Neutrophil (primary cell): ENCODE data around the gene SGCA.
A peak's percentile ranks its signal among the peaks of the same experiment; 100 is the strongest.

ENCODE experiments used
- H3K27ac ChIP-seq: fragments of 200-600 bp; sonication (generic); 2 replicates; pipeline ENCODE4 v1.5.1; 2016; ENCODE audit warnings: mild to moderate bottlenecking, moderate library complexity
- H3K27me3 ChIP-seq: fragments of 200-600 bp; sonication (generic); 2 replicates; pipeline ENCODE4 v1.6.0; 2016; ENCODE audit warnings: mild to moderate bottlenecking
- H3K36me3 ChIP-seq: fragments of 200-600 bp; sonication (generic); 2 replicates; pipeline ENCODE4 v1.5.1; 2017
- H3K4me1 ChIP-seq, 2 experiments: fragments of 200-600 bp in 1 of 2; sonication (generic) in 1 of 2; 1 replicate in 1 of 2; 2 replicates in 1 of 2; pipeline versions ENCODE4 v1.5.1 to v1.6.1; 2013 to 2016; ENCODE audit warnings: low read depth in 1 of 2, low read length in 1 of 2, mild to moderate bottlenecking in 1 of 2, moderate library complexity in 1 of 2; ENCODE audit not compliant: control insufficient read depth in 1 of 2, insufficient read depth in 1 of 2
- H3K4me3 ChIP-seq, 2 experiments: fragments of 200-600 bp in 1 of 2; sonication (generic) in 1 of 2; 1 replicate in 1 of 2; 2 replicates in 1 of 2; pipeline ENCODE4 v1.5.1; 2013 to 2016; ENCODE audit warnings: low read depth in 1 of 2, low read length in 1 of 2, mild to moderate bottlenecking in 1 of 2, moderate library complexity in 1 of 2
- H3K9me3 ChIP-seq: fragments of 200-600 bp; sonication (generic); 2 replicates; pipeline ENCODE4 v1.5.1; 2016
- CTCF ChIP-seq: fragments of 200-600 bp; sonication (generic); IDR thresholded peaks from 2 replicates; pipeline ENCODE4 v1.5.1; 2016; ENCODE audit warnings: antibody characterized with exemption

The SGCA gene

GRCh38 chr17:50182783-50183420 lies 17.1 kb downstream of the SGCA start:
- H3K27ac ChIP-seq = peak overlapping the region; percentile 84
- H3K36me3 ChIP-seq = no peaks in the 10 kb centered on the region

GRCh38 chr17:50183421-50183994 lies 17.7 kb downstream of the SGCA start:
- no peak for TF ChIP-seq CTCF
- peak overlapping the region; percentile 53 to 55 for H3K4me3 ChIP-seq
- H3K4me1 ChIP-seq = peaks cover 48 to 49% of the 10 kb centered on the region in 2 experiments
- H3K9me3 ChIP-seq = no peaks in the 10 kb centered on the region
- H3K27me3 ChIP-seq = no peaks in the 10 kb centered on the region
- peak overlapping the region; percentile 84 for H3K27ac ChIP-seq
- no peaks in the 10 kb centered on the region for H3K36me3 ChIP-seq

More at GRCh38 chr17:50182783-50183420, 17.1 kb downstream of the SGCA start:
- no peaks in the 10 kb centered on the region for H3K9me3 ChIP-seq
- peaks cover 54 to 55% of the 10 kb centered on the region in 2 experiments for H3K4me1 ChIP-seq
- H3K4me3 ChIP-seq = peak overlapping the region in 1 of 2 experiments; percentile 55
- TF ChIP-seq CTCF = no peak
- no peaks in the 10 kb centered on the region for H3K27me3 ChIP-seq

- Histone ChIP-seq H3K27me3 (no peaks in the 10 kb centered on the region), H3K4me3 (peak overlapping the region; percentile 53 to 55), H3K36me3 (no peaks in the 10 kb centered on the region), H3K9me3 (no peaks in the 10 kb centered on the region), H3K4me1 (peaks cover 47 to 48% of the 10 kb centered on the region in 2 experiments), H3K27ac (peak overlapping the region; percentile 84)
- no peak for TF ChIP-seq CTCF
These were observed 18.3 kb downstream of the SGCA start for GRCh38 chr17:50184064-50184463.

- peaks cover 47 to 48% of the 10 kb centered on the region in 2 experiments for H3K4me1 ChIP-seq
- no peaks in the 10 kb centered on the region for H3K27me3 ChIP-seq
- H3K36me3 ChIP-seq = no peaks in the 10 kb centered on the region
- TF ChIP-seq CTCF = no peak
- peak overlapping the region; percentile 84 for H3K27ac ChIP-seq
- peak overlapping the region; percentile 53 to 55 for H3K4me3 ChIP-seq
- H3K9me3 ChIP-seq = no peaks in the 10 kb centered on the region
These were observed 19.0 kb downstream of the SGCA start for GRCh38 chr17:50184611-50185398.

- TF ChIP-seq CTCF = no peak
- no peak overlapping the region for H3K4me3 ChIP-seq
- H3K27ac ChIP-seq = no peak overlapping the region
- H3K36me3 ChIP-seq = no peaks in the 10 kb centered on the region
- no peaks in the 10 kb centered on the region for H3K27me3 ChIP-seq
- peaks cover 47 to 48% of the 10 kb centered on the region in 2 experiments for H3K4me1 ChIP-seq
- H3K9me3 ChIP-seq = no peaks in the 10 kb centered on the region
These were observed 20.0 kb downstream of the SGCA start for GRCh38 chr17:50185631-50186471.
